Osteoblast (primary cell): ENCODE data around the gene C7. TPM values are rescaled to one million over a fixed set of nuclear protein-coding genes. Genes with fewer than 3 reads are reported as not detected.

Experiments used
- DNase-seq: peaks from one replicate; pipeline ENCODE4 v3.0.0; 2011; ENCODE audit warnings: low spot score, mixed read lengths; ENCODE audit not compliant: insufficient read length; ENCODE audit errors: missing footprints
- H2AFZ ChIP-seq: 2 replicates; pipeline ENCODE4 v1.6.0; 2011; ENCODE audit warnings: mild to moderate bottlenecking, low read length
- H3K27ac ChIP-seq: 2 replicates; pipeline ENCODE4 v1.5.1; 2011; ENCODE audit warnings: mild to moderate bottlenecking, low read depth, low read length, moderate library complexity
- H3K27me3 ChIP-seq: 2 replicates; pipeline ENCODE4 v1.6.0; 2012; ENCODE audit warnings: mild to moderate bottlenecking, control low read depth, inconsistent platforms, low read length, moderate library complexity; ENCODE audit not compliant: insufficient read depth
- H3K36me3 ChIP-seq: 2 replicates; pipeline ENCODE4 v1.5.1; 2011; ENCODE audit warnings: mild to moderate bottlenecking, low read length, control low read depth, moderate library complexity; ENCODE audit not compliant: insufficient read depth
- H3K4me1 ChIP-seq: 2 replicates; pipeline ENCODE4 v1.5.1; 2011; ENCODE audit warnings: mild to moderate bottlenecking, low read length, control low read depth, moderate library complexity; ENCODE audit not compliant: insufficient read depth
- H3K4me2 ChIP-seq: 2 replicates; pipeline ENCODE4 v1.6.0; 2011; ENCODE audit warnings: mild to moderate bottlenecking, low read length; ENCODE audit not compliant: insufficient read depth
- H3K4me3 ChIP-seq: fragments of 200-600 bp; sonication (generic); 3 replicates; pipeline ENCODE4 v1.5.1; 2012; ENCODE audit warnings: mild to moderate bottlenecking, low read length, inconsistent platforms; ENCODE audit not compliant: insufficient read depth
- H3K79me2 ChIP-seq: 2 replicates; pipeline ENCODE4 v1.6.0; 2012; ENCODE audit warnings: mild to moderate bottlenecking, low read length, control low read depth, inconsistent platforms; ENCODE audit not compliant: insufficient read depth
- H3K9me3 ChIP-seq: 2 replicates; pipeline ENCODE4 v1.5.1; 2011; ENCODE audit warnings: low read depth, low read length, control low read depth
- H4K20me1 ChIP-seq: 2 replicates; pipeline ENCODE4 v1.6.0; 2012; ENCODE audit warnings: mild to moderate bottlenecking, low read length, control low read depth; ENCODE audit not compliant: insufficient read depth
- CTCF ChIP-seq: IDR thresholded peaks from 2 replicates; pipeline ENCODE4 v1.5.1; 2011; ENCODE audit warnings: mild to moderate bottlenecking, low read depth, low read length, moderate library complexity; ENCODE audit errors: extremely low read depth
- total RNA-seq: library from RNA; depleted of rRNA; stranded (reverse); fragments of >200 nt; gene quantifications from 2 replicates; pipeline ENCODE4 v1.2.3, GENCODE V29; 2012

Gene C7
- total RNA-seq, 1 donor, result 0.36 TPM

GRCh38 chr5:40939753-40940152, 30.5 kb downstream of the C7 start:
- TF ChIP-seq CTCF, result no peak

GRCh38 chr5:40945111-40945510, 35.8 kb downstream of the C7 start:
- no peaks in the 10 kb centered on the region for H3K27me3 ChIP-seq
- H3K27ac ChIP-seq, result no peak overlapping the region
- H3K79me2 ChIP-seq, result no peaks in the 10 kb centered on the region
- no peaks in the 10 kb centered on the region for H4K20me1 ChIP-seq
- H3K4me3 ChIP-seq, result no peak overlapping the region
- TF ChIP-seq CTCF, result no peak
- H3K36me3 ChIP-seq, result no peaks in the 10 kb centered on the region
- DNase-seq, result no peak
- no peak overlapping the region for H3K4me2 ChIP-seq
- no peaks in the 10 kb centered on the region for H3K9me3 ChIP-seq
- H3K4me1 ChIP-seq, result no peaks in the 10 kb centered on the region
- no peak overlapping the region for H2AFZ ChIP-seq

More at GRCh38 chr5:40939753-40940152, 30.5 kb downstream of the C7 start:
- no peak for DNase-seq
- Histone ChIP-seq H2AFZ (no peak overlapping the region), H4K20me1 (no peaks in the 10 kb centered on the region), H3K9me3 (no peaks in the 10 kb centered on the region), H3K4me2 (no peak overlapping the region), H3K36me3 (no peaks in the 10 kb centered on the region), H3K4me3 (no peak overlapping the region), H3K27ac (no peak overlapping the region), H3K79me2 (no peaks in the 10 kb centered on the region), H3K4me1 (no peaks in the 10 kb centered on the region), H3K27me3 (no peaks in the 10 kb centered on the region)

GRCh38 chr5:40955313-40955712, 46.0 kb downstream of the C7 start:
- H2AFZ ChIP-seq, result no peak overlapping the region
- H3K27me3 ChIP-seq, result no peaks in the 10 kb centered on the region
- TF ChIP-seq CTCF, result no peak
- no peaks in the 10 kb centered on the region for H3K4me1 ChIP-seq
- H3K27ac ChIP-seq, result no peak overlapping the region
- H3K79me2 ChIP-seq, result no peaks in the 10 kb centered on the region
- H3K4me2 ChIP-seq, result no peak overlapping the region
- H3K9me3 ChIP-seq, result peaks cover 3% of the 10 kb centered on the region
- H3K4me3 ChIP-seq, result no peak overlapping the region
- H3K36me3 ChIP-seq, result no peaks in the 10 kb centered on the region
- no peak for DNase-seq
- H4K20me1 ChIP-seq, result no peaks in the 10 kb centered on the region

- Histone ChIP-seq H3K4me2 (no peak overlapping the region), H3K27ac (no peak overlapping the region), H4K20me1 (no peaks in the 10 kb centered on the region), H3K4me3 (no peak overlapping the region), H3K4me1 (no peaks in the 10 kb centered on the region), H2AFZ (no peak overlapping the region), H3K27me3 (no peaks in the 10 kb centered on the region), H3K79me2 (no peaks in the 10 kb centered on the region), H3K9me3 (peaks cover 3% of the 10 kb centered on the region), H3K36me3 (no peaks in the 10 kb centered on the region)
- no peak for DNase-seq
- TF ChIP-seq CTCF, result no peak
Measured at GRCh38 chr5:40957048-40957447, 47.8 kb downstream of the C7 start.
